ENCODE data around the gene SLC16A12.
A peak's percentile ranks its signal among the peaks of the same experiment; 100 is the strongest.

Gene SLC16A12

GRCh38 chr10:89535171-89536012, at the start of gene SLC16A12:
Gene SLC16A12 (minus strand): TSS chr10:89535594. CDS start chr10:89462578, 73,016 bp downstream.
- peak; percentile 48 for DNase-seq (ENCODE audit: low spot score)

- DNase-seq (ENCODE audit: low spot score), result no peak
Measured at GRCh38 chr10:89582022-89582421, 46.6 kb upstream of the SLC16A12 start.

- no peak for DNase-seq (ENCODE audit: low spot score)
Measured at GRCh38 chr10:89580243-89580642, 44.8 kb upstream of the SLC16A12 start.

GRCh38 chr10:89576696-89577095, 41.3 kb upstream of the SLC16A12 start:
- DNase-seq (ENCODE audit: low spot score), result no peak

GRCh38 chr10:89576022-89576421, 40.6 kb upstream of the SLC16A12 start:
- DNase-seq (ENCODE audit: low spot score), result no peak

GRCh38 chr10:89575031-89575430, 39.6 kb upstream of the SLC16A12 start:
- no peak for DNase-seq (ENCODE audit: low spot score)

GRCh38 chr10:89574368-89574767, 39.0 kb upstream of the SLC16A12 start:
- no peak for DNase-seq (ENCODE audit: low spot score)

GRCh38 chr10:89567576-89568245, 32.3 kb upstream of the SLC16A12 start:
- DNase-seq (ENCODE audit: low spot score), result no peak

GRCh38 chr10:89566992-89567391, 31.6 kb upstream of the SLC16A12 start:
- DNase-seq (ENCODE audit: low spot score), result no peak

- DNase-seq (ENCODE audit: low spot score), result no peak
Measured at GRCh38 chr10:89566095-89566950, 30.9 kb upstream of the SLC16A12 start.

GRCh38 chr10:89565180-89565579, 29.8 kb upstream of the SLC16A12 start:
- DNase-seq (ENCODE audit: low spot score), result no peak

- DNase-seq (ENCODE audit: low spot score), result peak; percentile 16
Measured at GRCh38 chr10:89563861-89564478, 28.6 kb upstream of the SLC16A12 start.

GRCh38 chr10:89563311-89563710, 27.9 kb upstream of the SLC16A12 start:
- no peak for DNase-seq (ENCODE audit: low spot score)

- no peak for DNase-seq (ENCODE audit: low spot score)
Measured at GRCh38 chr10:89556600-89556999, 21.2 kb upstream of the SLC16A12 start.

GRCh38 chr10:89555688-89556445, 20.5 kb upstream of the SLC16A12 start:
- no peak for DNase-seq (ENCODE audit: low spot score)

- DNase-seq (ENCODE audit: low spot score), result no peak
Measured at GRCh38 chr10:89554433-89554832, 19.0 kb upstream of the SLC16A12 start.

- no peak for DNase-seq (ENCODE audit: low spot score)
Measured at GRCh38 chr10:89553064-89553734, 17.8 kb upstream of the SLC16A12 start.

- no peak for DNase-seq (ENCODE audit: low spot score)
Measured at GRCh38 chr10:89552213-89552612, 16.8 kb upstream of the SLC16A12 start.

GRCh38 chr10:89550509-89550908, 15.1 kb upstream of the SLC16A12 start:
- no peak for DNase-seq (ENCODE audit: low spot score)

- no peak for DNase-seq (ENCODE audit: low spot score)
Measured at GRCh38 chr10:89549510-89549909, 14.1 kb upstream of the SLC16A12 start.

GRCh38 chr10:89548673-89549072, 13.3 kb upstream of the SLC16A12 start:
- DNase-seq (ENCODE audit: low spot score), result no peak
